Stimulated activated CD4-positive, alpha-beta T cell treated with anti-CD3 and anti-CD28 coated beads, Interleukin-12 subunit alpha, Interleukin-12 subunit beta, amount 100 ng/mL, for 4 hours (primary cell): ENCODE measurements around the gene VAMP8.
"Not testable (repeated sequence)": the region's sequence is repeated elsewhere in the genome, so short reads cannot be mapped to it uniquely, and the experiment has no call there.

Experiments used
- DNase-seq: peaks from one replicate; pipeline ENCODE4 v3.0.0-alpha.2; 2020

VAMP8 gene

GRCh38 chr2:85583667-85584353 is 6.4 kb downstream of the VAMP8 start:
- DNase-seq: no peak

- DNase-seq: no peak
These were observed 7.0 kb downstream of the VAMP8 start, which contains the start of gene VAMP5 for GRCh38 chr2:85584354-85584856. Gene VAMP5, plus strand, starts transcription at chr2:85584431. Its CDS starts 60 bp downstream, at chr2:85584491.

GRCh38 chr2:85584857-85585780 is 7.7 kb downstream of the VAMP8 start:
- no peak for DNase-seq

GRCh38 chr2:85585781-85586105 is 8.4 kb downstream of the VAMP8 start:
- no peak for DNase-seq

GRCh38 chr2:85588236-85588635 is 10.8 kb downstream of the VAMP8 start:
- DNase-seq: no peak

DNA sequence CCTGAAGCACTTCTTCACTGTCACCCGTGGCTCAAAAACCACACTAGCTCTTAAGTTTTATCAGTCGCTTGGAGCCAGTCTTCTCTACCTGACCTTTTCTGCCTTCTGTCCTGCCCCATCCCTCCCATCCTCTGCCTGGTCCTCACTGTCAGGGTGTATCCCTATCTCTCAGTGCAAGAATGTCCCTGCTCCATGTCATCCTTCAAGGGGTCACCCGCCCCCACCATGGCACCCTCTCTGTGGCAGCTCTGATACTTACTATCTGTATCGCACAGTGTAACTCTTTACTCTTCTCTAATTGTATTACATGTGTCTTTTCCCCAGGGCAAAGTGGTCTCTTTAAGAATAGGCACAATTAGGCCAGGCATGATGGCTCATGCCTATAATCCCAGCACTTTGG is 11.3 kb downstream of the VAMP8 start:
- no peak for DNase-seq

GRCh38 chr2:85589181-85589580 is 11.8 kb downstream of the VAMP8 start:
- DNase-seq: no peak

GRCh38 chr2:85589982-85590791 is 12.8 kb downstream of the VAMP8 start:
- no peak for DNase-seq

GRCh38 chr2:85590950-85591349 is 13.6 kb downstream of the VAMP8 start:
- DNase-seq: no peak

- DNase-seq: no peak
These were observed 14.2 kb downstream of the VAMP8 start for GRCh38 chr2:85591563-85591962.

GRCh38 chr2:85592299-85592698 is 14.9 kb downstream of the VAMP8 start:
- not testable (repeated sequence) for DNase-seq

- no peak for DNase-seq
These were observed 15.6 kb downstream of the VAMP8 start for GRCh38 chr2:85593023-85593422.

DNA sequence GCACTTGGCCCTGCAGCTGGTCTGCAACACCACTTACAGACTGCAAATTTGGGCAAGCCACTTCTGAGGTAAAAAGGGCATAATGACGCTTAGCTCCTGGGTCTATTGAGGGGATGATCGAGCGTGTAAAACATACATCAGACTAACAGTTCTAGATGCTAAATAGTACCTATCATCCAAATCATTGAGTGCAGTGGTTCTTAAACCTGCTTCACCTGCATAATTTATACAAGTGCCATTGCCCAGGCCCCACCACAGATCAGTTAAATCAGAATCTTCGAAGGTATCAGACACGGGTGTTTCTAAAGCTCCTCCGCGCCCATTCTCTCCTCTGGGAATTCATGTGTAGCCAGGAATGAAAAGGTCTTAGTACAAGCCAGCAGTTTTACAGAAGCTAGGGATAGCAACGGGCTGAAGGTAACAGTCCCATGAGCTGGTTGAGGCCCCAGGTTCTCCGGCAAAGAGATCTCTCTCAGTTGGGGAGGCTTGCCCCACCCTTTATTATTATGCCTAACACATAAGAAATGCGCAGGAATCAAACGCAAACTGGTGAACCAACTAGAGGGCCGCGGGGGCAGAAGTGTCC is 17.4 kb downstream of the VAMP8 start:
- DNase-seq: no peak

GRCh38 chr2:85595301-85596025 is 18.1 kb downstream of the VAMP8 start, which contains the start of gene RNF181:
Gene RNF181, plus strand, starts transcription at chr2:85595745. Its CDS starts 19 bp downstream, at chr2:85595764.
- peak; percentile 80 for DNase-seq

DNA sequence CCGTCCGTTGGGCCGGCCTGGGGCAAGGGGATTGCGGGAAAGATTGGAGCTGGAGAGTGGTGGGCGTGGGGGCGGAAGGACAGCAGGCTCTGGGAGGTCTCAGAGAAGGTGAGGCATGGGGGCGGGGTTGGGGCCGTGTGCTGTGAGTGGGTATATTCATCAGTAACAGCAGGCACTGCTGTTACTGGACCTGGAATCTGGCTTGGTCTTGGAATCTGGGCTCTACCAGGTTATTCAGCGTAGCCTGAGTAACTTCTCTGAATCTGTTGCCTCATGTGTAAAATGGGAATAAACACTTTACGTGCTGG is 18.6 kb downstream of the VAMP8 start:
- DNase-seq: no peak

DNA sequence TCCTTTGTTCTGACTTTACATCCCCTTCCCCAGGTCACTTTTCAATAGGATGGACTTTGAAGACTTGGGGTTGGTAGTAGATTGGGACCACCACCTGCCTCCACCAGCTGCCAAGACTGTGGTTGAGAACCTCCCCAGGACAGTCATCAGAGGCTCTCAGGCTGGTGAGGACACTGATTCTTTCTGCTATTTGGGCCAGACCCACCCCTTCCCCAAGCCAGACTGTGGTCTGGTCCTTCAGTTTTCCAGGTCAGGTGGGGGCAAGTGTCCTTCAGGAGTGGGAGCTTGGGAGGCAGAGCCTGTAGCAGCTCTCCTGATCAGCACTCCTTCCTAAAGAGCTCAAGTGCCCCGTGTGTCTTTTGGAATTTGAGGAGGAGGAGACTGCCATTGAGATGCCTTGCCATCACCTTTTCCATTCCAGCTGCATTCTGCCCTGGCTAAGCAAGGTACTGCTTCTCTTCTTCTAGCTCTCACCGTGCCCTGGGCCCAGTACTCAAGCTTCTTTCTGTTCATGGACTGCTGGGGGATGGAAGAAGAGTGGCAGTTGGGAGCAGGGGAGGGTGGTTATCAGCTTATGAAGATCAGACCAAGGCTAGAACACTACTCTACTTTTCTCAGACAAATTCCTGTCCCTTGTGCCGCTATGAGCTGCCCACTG is 19.2 kb downstream of the VAMP8 start:
- no peak for DNase-seq

DNA sequence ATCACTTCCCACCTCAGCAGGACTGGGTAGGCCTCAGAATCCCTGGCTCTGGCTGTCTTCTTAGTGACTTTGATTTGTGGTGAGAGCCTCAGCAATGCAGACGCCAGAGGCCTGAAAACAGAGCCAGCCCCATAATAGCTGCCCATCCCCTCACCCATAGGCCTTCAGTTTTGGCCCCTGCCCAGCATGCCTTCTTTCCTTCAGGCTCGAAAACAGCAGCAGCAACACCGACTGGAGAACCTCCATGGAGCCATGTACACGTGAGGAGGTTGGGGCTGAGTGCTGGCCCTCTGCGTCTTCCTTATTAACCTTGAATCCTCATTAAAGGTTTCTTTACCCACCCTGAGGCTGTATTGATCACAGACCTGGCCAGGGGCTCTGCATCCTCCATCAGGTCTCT is 19.9 kb downstream of the VAMP8 start:
- DNase-seq: no peak

DNA sequence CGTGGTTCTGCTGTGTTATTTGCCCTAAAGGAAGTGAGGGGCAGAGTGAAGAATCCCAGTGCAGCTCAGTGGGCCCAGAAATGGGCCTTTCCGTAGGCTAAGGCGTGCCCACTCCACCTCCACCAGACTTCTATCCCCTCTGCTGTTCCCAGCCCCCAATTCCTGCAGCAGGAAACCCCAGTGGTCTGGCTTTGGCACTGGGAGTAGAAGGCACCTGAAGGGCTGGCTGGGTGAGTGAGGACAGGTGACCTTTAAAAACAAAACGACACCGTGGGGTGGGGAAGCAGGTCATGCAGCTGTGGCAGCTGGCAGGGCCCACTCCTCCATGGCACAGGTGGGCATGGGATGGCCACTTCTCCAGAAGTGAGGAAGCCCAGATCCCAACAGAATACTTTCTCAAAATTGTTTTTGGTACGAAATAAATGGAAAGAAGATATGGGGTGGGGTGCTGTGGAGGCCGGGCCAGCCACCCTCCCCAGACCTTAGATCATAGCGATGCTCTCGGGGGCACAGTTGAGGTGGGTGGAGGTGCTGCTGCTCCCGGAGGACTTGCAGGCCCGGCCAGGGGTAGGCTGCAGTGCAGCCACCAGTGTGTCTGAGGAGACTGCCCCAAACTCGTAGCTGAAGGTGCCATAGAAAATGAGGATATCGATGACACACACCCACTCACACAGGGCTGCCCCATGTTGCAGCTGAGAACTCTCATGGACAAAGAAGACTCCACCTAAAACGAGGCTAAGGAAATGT is 21.4 kb downstream of the VAMP8 start:
- no peak for DNase-seq

GRCh38 chr2:85599468-85600234 is 22.3 kb downstream of the VAMP8 start:
- DNase-seq: no peak

DNA sequence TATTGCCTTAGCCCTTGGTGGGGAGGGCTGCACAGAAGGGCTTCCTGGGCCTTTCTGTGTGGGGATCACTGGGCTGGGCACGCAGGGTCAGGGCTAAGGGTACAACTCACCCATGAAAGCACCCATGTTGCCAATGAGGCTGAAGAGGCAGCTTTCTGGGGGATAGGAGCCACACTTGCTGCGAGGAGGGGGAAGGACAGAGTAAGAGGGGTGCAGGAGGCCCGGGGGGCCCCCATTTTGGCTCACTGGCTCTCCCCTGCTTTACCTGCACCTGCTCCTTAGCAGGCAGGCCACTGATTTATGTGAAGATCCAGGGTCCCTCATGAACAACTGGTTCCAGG is 22.8 kb downstream of the VAMP8 start:
- DNase-seq: no peak
